Loucy (cell line): ENCODE results near the gene ANAPC15.

Experiments
- H2AFZ ChIP-seq: fragments of 200-600 bp; sonication (generic); 2 replicates; pipeline ENCODE4 v1.6.0; 2016; ENCODE audit warnings: antibody characterized with exemption, mild to moderate bottlenecking, low read length, moderate library complexity
- H3F3A ChIP-seq: fragments of 200-600 bp; 2 replicates; pipeline ENCODE4 v1.6.0; 2016; ENCODE audit warnings: antibody characterized with exemption, low read depth, mild to moderate bottlenecking
- H3K27me3 ChIP-seq: fragments of 200-600 bp; sonication (generic); 2 replicates; pipeline ENCODE4 v1.6.1; 2014; ENCODE audit warnings: low read length, mild to moderate bottlenecking; ENCODE audit not compliant: insufficient read depth, poor library complexity, severe bottlenecking
- H3K36me3 ChIP-seq: fragments of 200-600 bp; sonication (generic); 2 replicates; pipeline ENCODE4 v1.6.1; 2016; ENCODE audit warnings: low read length; ENCODE audit not compliant: insufficient read depth
- H3K4me1 ChIP-seq: fragments of 200-600 bp; sonication (generic); 2 replicates; pipeline ENCODE4 v1.5.1; 2014; ENCODE audit warnings: low read length, mild to moderate bottlenecking; ENCODE audit not compliant: insufficient read depth, poor library complexity, severe bottlenecking
- H3K4me2 ChIP-seq: fragments of 200-600 bp; sonication (generic); 2 replicates; pipeline ENCODE4 v1.6.0; 2014; ENCODE audit warnings: antibody characterized with exemption, low read length, low read depth, mild to moderate bottlenecking; ENCODE audit not compliant: poor library complexity, severe bottlenecking
- H3K4me3 ChIP-seq: fragments of 200-600 bp; sonication (generic); 2 replicates; pipeline ENCODE4 v1.5.1; 2014; ENCODE audit warnings: low read length, mild to moderate bottlenecking, mixed read lengths; ENCODE audit not compliant: poor library complexity, severe bottlenecking
- H3K79me2 ChIP-seq: fragments of 200-600 bp; sonication (generic); 2 replicates; pipeline ENCODE4 v1.6.1; 2014; ENCODE audit warnings: low read length; ENCODE audit not compliant: insufficient read depth
- H3K9ac ChIP-seq: fragments of 200-600 bp; sonication (generic); 2 replicates; pipeline ENCODE4 v1.6.0; 2014; ENCODE audit warnings: mild to moderate bottlenecking, low read depth, low read length, moderate library complexity; ENCODE audit not compliant: poor library complexity, severe bottlenecking
- H3K9me2 ChIP-seq: fragments of 200-600 bp; sonication (generic); replicated peaks from 2 replicates; pipeline ENCODE4 v1.6.1; 2016; ENCODE audit warnings: low read depth, low read length, mixed read lengths
- H3K9me3 ChIP-seq: fragments of 200-600 bp; sonication (generic); 2 replicates; pipeline ENCODE4 v1.6.1; 2014; ENCODE audit warnings: mild to moderate bottlenecking, antibody characterized with exemption, low read length, low read depth; ENCODE audit not compliant: insufficient read depth
- H4K20me1 ChIP-seq: fragments of 200-600 bp; sonication (generic); 2 replicates; pipeline ENCODE4 v1.6.0; 2014; ENCODE audit warnings: antibody characterized with exemption, low read length, mild to moderate bottlenecking; ENCODE audit not compliant: insufficient read depth, poor library complexity, severe bottlenecking
- CTCF ChIP-seq: fragments of 200-600 bp; sonication (generic); conservative IDR thresholded peaks from 2 replicates; pipeline ENCODE4 v1.5.1; 2014; ENCODE audit warnings: mild to moderate bottlenecking, antibody characterized with exemption, low read length
- EZH2phosphoT487 ChIP-seq: fragments of 200-600 bp; IDR thresholded peaks from 2 replicates; pipeline ENCODE4 v1.6.1; 2018; ENCODE audit warnings: antibody characterized with exemption, mild to moderate bottlenecking, moderate library complexity, borderline replicate concordance

ANAPC15 gene

GRCh38 chr11:72141066-72141465 is 28.6 kb upstream of the ANAPC15 start:
- TF ChIP-seq EZH2phosphoT487 (no peak), CTCF (no peak)
- no peak overlapping the region for H3K4me2 ChIP-seq
- H3K9me3 ChIP-seq: no peaks in the 10 kb centered on the region
- no peak overlapping the region for H2AFZ ChIP-seq
- no peaks in the 10 kb centered on the region for H4K20me1 ChIP-seq
- H3K27me3 ChIP-seq: no peaks in the 10 kb centered on the region
- H3F3A ChIP-seq: no peaks in the 10 kb centered on the region
- H3K4me3 ChIP-seq: no peak overlapping the region
- no peaks in the 10 kb centered on the region for H3K4me1 ChIP-seq
- no peak overlapping the region for H3K9ac ChIP-seq
- H3K36me3 ChIP-seq: no peaks in the 10 kb centered on the region
- H3K9me2 ChIP-seq: no peaks in the 10 kb centered on the region
- no peaks in the 10 kb centered on the region for H3K79me2 ChIP-seq

- H3K27me3 ChIP-seq: no peaks in the 10 kb centered on the region
- H4K20me1 ChIP-seq: no peaks in the 10 kb centered on the region
- no peaks in the 10 kb centered on the region for H3F3A ChIP-seq
- no peaks in the 10 kb centered on the region for H3K79me2 ChIP-seq
- H3K9ac ChIP-seq: no peak overlapping the region
- H3K9me2 ChIP-seq: no peaks in the 10 kb centered on the region
- H3K9me3 ChIP-seq: no peaks in the 10 kb centered on the region
- no peaks in the 10 kb centered on the region for H3K4me1 ChIP-seq
- H2AFZ ChIP-seq: no peak overlapping the region
- H3K36me3 ChIP-seq: no peaks in the 10 kb centered on the region
- no peak for TF ChIP-seq EZH2phosphoT487
- TF ChIP-seq CTCF: no peak
- no peak overlapping the region for H3K4me2 ChIP-seq
- H3K4me3 ChIP-seq: no peak overlapping the region
Observed at GRCh38 chr11:72140661-72141060, 28.2 kb upstream of the ANAPC15 start.

GRCh38 chr11:72139500-72139899 is 27.0 kb upstream of the ANAPC15 start:
- no peaks in the 10 kb centered on the region for H4K20me1 ChIP-seq
- no peaks in the 10 kb centered on the region for H3K9me3 ChIP-seq
- H3K36me3 ChIP-seq: no peaks in the 10 kb centered on the region
- H3K9me2 ChIP-seq: no peaks in the 10 kb centered on the region
- H3K27me3 ChIP-seq: no peaks in the 10 kb centered on the region
- no peaks in the 10 kb centered on the region for H3K79me2 ChIP-seq
- H3K4me3 ChIP-seq: no peak overlapping the region
- no peak overlapping the region for H3K9ac ChIP-seq
- no peak overlapping the region for H2AFZ ChIP-seq
- no peaks in the 10 kb centered on the region for H3F3A ChIP-seq
- TF ChIP-seq CTCF (no peak), EZH2phosphoT487 (no peak)
- H3K4me1 ChIP-seq: no peaks in the 10 kb centered on the region
- no peak overlapping the region for H3K4me2 ChIP-seq
